Measurements from ENCODE around the gene WDTC1. TPM values are rescaled to one million over a fixed set of nuclear protein-coding genes. Genes with fewer than 3 reads are reported as not detected.

The WDTC1 gene
- polyA plus RNA-seq, 3 donors from 2014 or later: 3.2 to 16.4 (median 5.6) TPM

DNA sequence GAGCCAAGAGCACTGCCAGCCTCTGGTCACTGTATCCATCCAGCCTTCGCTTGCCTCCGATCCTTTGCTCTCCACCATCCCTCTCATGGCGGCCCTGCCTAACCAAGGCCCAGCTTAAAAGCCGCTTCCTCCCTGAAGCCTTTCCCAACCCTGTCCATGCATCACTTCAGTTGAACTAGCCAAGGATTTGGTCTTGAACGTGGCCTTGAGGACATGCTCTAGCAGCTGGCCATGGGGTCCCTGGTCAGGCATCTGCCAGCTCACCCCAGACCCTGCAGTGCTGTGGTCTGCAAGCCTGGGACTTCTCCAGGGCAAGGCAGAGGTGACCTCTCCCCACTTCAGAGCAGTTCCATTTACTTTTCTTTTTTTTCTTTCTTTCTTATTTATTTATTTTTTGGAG lies 102.3 kb downstream of the WDTC1 start:
- Mint-ChIP-seq H3K4me1 (peaks cover 45% of the 10 kb centered on the region in 2 donors), H3K27ac (peak overlapping the region in 1 of 6 donors; percentile 37)
- no peak for DNase-seq

GRCh38 chr1:27338751-27339150 lies 104.3 kb downstream of the WDTC1 start:
- no peak for DNase-seq
- peak overlapping the region in 5 of 6 donors; percentile 61 to 97 (median 74) for H3K27ac Mint-ChIP-seq
- no peaks in the 10 kb centered on the region for H3K9me3 Mint-ChIP-seq
- peaks cover 42 to 45% of the 10 kb centered on the region in 2 donors for H3K4me1 Mint-ChIP-seq
- H3K4me3 Mint-ChIP-seq: peak overlapping the region in 3 of 5 donors; percentile 36 to 50 (median 49)
- H3K36me3 Mint-ChIP-seq: peaks cover 0 to 17% (median 5%) of the 10 kb centered on the region in 3 donors
- H3K27me3 Mint-ChIP-seq (ENCODE audit: low read depth in 3 of 3): peaks cover 5 to 12% (median 11%) of the 10 kb centered on the region in 3 donors

More for the DNA sequence above, 102.3 kb downstream of the WDTC1 start:
- no peaks in the 10 kb centered on the region for H3K9me3 Mint-ChIP-seq
- H3K27me3 Mint-ChIP-seq (ENCODE audit: low read depth in 3 of 3): peaks cover 0 to 5% (median 3%) of the 10 kb centered on the region in 3 donors
- H3K36me3 Mint-ChIP-seq: peaks cover 0 to 25% (median 9%) of the 10 kb centered on the region in 3 donors
- no peak overlapping the region for H3K4me3 Mint-ChIP-seq

- Mint-ChIP-seq H3K4me3 (peak overlapping the region in 3 of 5 donors; percentile 36 to 50 (median 48)), H3K27ac (peak overlapping the region; percentile 67 to 97 (median 80)), H3K4me1 (peaks cover 45 to 48% of the 10 kb centered on the region in 2 donors), H3K27me3 (ENCODE audit: low read depth in 3 of 3) (peaks cover 5 to 12% (median 11%) of the 10 kb centered on the region in 3 donors), H3K36me3 (peaks cover 0 to 15% (median 3%) of the 10 kb centered on the region in 3 donors), H3K9me3 (no peaks in the 10 kb centered on the region)
- no peak for DNase-seq
Measured at GRCh38 chr1:27339213-27339612, 104.8 kb downstream of the WDTC1 start.

DNA sequence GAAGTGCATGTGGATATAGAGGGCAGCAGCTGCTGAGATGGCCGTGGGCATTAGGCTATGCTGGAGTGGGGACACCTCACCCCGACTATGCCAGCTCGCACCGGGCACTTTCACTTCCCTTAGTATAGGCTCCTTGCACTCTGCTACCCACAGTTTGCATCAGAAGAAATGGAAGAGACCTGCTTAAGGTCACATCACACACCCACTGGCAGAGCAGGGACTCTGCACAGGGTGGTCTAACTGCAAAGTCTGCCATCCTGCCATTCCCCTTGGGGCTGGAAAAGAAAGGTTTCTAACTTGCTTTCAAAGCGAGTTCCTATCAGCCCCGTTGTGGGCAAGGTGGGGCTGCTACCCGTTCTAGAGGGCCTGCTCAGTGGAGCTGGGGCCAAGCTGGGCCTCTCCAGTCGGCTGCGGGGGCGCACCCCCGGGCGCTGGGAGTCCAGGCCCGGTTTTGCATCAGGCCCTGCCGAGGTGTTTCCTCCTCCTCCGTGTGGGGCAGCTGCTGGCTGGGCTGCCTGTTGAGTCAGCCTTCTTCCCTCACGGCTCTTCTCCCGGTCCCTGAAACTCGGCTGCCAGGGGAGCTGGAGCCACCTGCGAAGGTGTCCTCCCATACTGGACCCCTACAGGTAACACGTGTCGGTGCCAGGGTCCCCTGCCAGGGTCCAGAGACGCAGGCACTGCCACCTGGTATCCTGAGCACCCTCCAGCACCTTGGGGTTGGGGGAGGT lies 107.3 kb downstream of the WDTC1 start, which contains the start of gene SYTL1:
TSS of gene SYTL1 (plus strand) at position 498 of the 728 bp plus-strand sequence. CDS start 3,313 bp downstream, outside the sequence.
- peaks cover 61 to 66% of the 10 kb centered on the region in 2 donors for H3K4me1 Mint-ChIP-seq
- H3K4me3 Mint-ChIP-seq: peak within 1 kb of the TSS; percentile 96 to 100 (median 96)
- DNase-seq: peak; percentile 77 to 78 (median 78)
- H3K27ac Mint-ChIP-seq: peak within 1 kb of the TSS; percentile 92 to 99 (median 95)
- H3K9me3 Mint-ChIP-seq: no peaks in the 10 kb centered on the region
- H3K36me3 Mint-ChIP-seq: peaks cover 4 to 7% (median 5%) of the 10 kb centered on the region in 3 donors
- H3K27me3 Mint-ChIP-seq (ENCODE audit: low read depth in 3 of 3): peaks cover 5 to 12% (median 11%) of the 10 kb centered on the region in 3 donors

GRCh38 chr1:27342391-27342777 lies 108.0 kb downstream of the WDTC1 start:
- no peaks in the 10 kb centered on the region for H3K9me3 Mint-ChIP-seq
- H3K27me3 Mint-ChIP-seq (ENCODE audit: low read depth in 3 of 3): peaks cover 5 to 12% (median 11%) of the 10 kb centered on the region in 3 donors
- peaks cover 4 to 5% (median 5%) of the 10 kb centered on the region in 3 donors for H3K36me3 Mint-ChIP-seq
- H3K4me3 Mint-ChIP-seq: peak overlapping the region; percentile 96 to 100 (median 96)
- peak overlapping the region; percentile 92 to 99 (median 95) for H3K27ac Mint-ChIP-seq
- peak in 1 of 3 donors; percentile 18 for DNase-seq
- H3K4me1 Mint-ChIP-seq: peaks cover 63 to 72% of the 10 kb centered on the region in 2 donors

GRCh38 chr1:27342778-27343638 lies 108.6 kb downstream of the WDTC1 start:
- H3K27ac Mint-ChIP-seq: peak overlapping the region; percentile 92 to 99 (median 95)
- H3K9me3 Mint-ChIP-seq: no peaks in the 10 kb centered on the region

DNA sequence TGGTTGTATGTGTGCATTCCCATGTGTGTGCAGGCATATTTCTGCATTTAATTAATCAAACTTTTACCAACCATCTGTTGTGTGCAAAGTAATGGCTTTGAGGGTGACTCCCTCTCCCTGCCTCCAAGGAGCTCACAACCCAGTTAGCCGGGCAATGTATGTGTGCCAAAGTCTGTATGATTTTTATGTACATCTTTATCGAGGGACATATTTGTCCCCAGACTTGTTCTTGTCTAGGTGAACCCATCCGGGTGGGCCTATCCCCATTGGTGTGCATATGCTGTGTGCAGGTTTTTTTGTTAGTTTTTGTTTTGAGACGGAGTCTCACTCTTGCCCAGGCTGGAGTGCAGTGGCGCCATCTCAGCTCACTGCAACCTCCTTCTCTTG lies 109.2 kb downstream of the WDTC1 start:
- no peak for DNase-seq
- Mint-ChIP-seq H3K36me3 (peaks cover 4 to 9% (median 5%) of the 10 kb centered on the region in 3 donors), H3K9me3 (no peaks in the 10 kb centered on the region), H3K4me1 (peaks cover 67 to 77% of the 10 kb centered on the region in 2 donors), H3K4me3 (peak overlapping the region; percentile 96 to 100 (median 96)), H3K27me3 (ENCODE audit: low read depth in 3 of 3) (peaks cover 5 to 12% (median 11%) of the 10 kb centered on the region in 3 donors), H3K27ac (peak overlapping the region; percentile 92 to 99 (median 95))

More at GRCh38 chr1:27342778-27343638, 108.6 kb downstream of the WDTC1 start:
- peaks cover 66 to 76% of the 10 kb centered on the region in 2 donors for H3K4me1 Mint-ChIP-seq
- DNase-seq: peak; percentile 85 to 88 (median 87)
- peak overlapping the region; percentile 96 to 100 (median 96) for H3K4me3 Mint-ChIP-seq
- H3K27me3 Mint-ChIP-seq (ENCODE audit: low read depth in 3 of 3): peaks cover 5 to 12% (median 11%) of the 10 kb centered on the region in 3 donors
- peaks cover 4 to 7% (median 5%) of the 10 kb centered on the region in 3 donors for H3K36me3 Mint-ChIP-seq

DNA sequence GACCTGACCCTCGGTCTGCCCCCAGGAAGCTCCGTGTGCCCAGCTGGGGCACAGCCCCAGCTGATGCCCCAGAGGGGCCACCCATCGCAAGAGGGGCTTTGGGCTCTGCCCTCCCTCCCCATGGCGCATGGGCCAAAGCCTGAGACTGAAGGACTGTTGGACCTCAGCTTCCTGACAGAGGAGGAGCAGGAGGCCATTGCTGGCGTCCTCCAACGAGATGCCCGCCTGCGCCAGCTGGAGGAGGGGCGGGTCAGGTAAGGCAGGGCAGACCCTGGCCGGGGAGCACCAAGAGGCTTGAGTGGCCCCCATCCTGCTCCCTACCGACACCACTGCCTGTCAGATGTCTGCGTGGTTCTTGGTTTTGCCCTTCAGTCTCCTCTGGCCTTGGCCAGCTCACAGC lies 110.8 kb downstream of the WDTC1 start:
- peaks cover 2 to 12% (median 11%) of the 10 kb centered on the region in 3 donors for H3K27me3 Mint-ChIP-seq (ENCODE audit: low read depth in 3 of 3)
- no peak for DNase-seq
- H3K27ac Mint-ChIP-seq: peak overlapping the region in 5 of 6 donors; percentile 70 to 92 (median 85)
- H3K36me3 Mint-ChIP-seq: peaks cover 4 to 9% (median 5%) of the 10 kb centered on the region in 3 donors
- H3K9me3 Mint-ChIP-seq: no peaks in the 10 kb centered on the region
- H3K4me3 Mint-ChIP-seq: peak overlapping the region; percentile 74 to 96 (median 82)
- peaks cover 56 to 63% of the 10 kb centered on the region in 2 donors for H3K4me1 Mint-ChIP-seq

- peaks cover 0 to 11% (median 11%) of the 10 kb centered on the region in 3 donors for H3K27me3 Mint-ChIP-seq (ENCODE audit: low read depth in 3 of 3)
- no peaks in the 10 kb centered on the region for H3K9me3 Mint-ChIP-seq
- DNase-seq: no peak
- peaks cover 49 to 54% of the 10 kb centered on the region in 2 donors for H3K4me1 Mint-ChIP-seq
- H3K4me3 Mint-ChIP-seq: peak overlapping the region in 2 of 5 donors; percentile 23 to 67
- H3K27ac Mint-ChIP-seq: peak overlapping the region; percentile 34 to 88 (median 70)
- peaks cover 4 to 9% (median 5%) of the 10 kb centered on the region in 3 donors for H3K36me3 Mint-ChIP-seq
Measured at GRCh38 chr1:27346357-27346756, 111.9 kb downstream of the WDTC1 start.

DNA sequence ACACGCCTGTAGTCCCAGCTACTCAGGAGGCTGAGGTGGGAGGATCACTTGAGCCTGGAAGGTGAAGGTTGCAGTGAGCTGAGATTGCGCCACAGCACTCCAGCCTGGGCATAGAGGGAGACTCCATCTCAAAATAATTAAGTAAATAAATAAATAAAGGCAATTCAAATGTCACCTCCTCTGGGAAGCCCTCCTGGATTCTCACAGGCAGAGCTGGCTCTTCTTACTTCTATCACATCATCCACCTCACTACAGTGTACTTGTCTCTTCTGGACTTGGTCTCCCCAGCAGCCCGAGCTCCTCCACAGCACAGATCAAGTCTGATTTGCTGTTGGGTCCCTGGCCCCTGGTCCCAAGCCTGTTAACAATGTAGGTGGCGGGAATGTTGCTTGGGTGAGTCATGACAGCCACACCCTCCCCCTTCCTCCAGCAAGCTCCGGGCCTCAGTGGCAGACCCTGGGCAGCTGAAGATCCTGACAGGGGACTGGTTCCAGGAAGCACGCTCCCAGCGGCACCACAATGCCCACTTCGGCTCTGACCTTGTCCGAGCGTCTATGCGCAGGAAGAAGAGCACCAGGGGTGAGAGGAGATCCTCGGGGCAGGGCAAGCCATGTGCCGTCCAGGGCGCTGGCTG lies 112.7 kb downstream of the WDTC1 start:
- no peak for DNase-seq
- peaks cover 4 to 9% (median 5%) of the 10 kb centered on the region in 3 donors for H3K36me3 Mint-ChIP-seq
- peaks cover 43 to 47% of the 10 kb centered on the region in 2 donors for H3K4me1 Mint-ChIP-seq
- H3K4me3 Mint-ChIP-seq: no peak overlapping the region
- H3K27ac Mint-ChIP-seq: peak overlapping the region in 4 of 6 donors; percentile 28 to 71 (median 48)
- no peaks in the 10 kb centered on the region for H3K9me3 Mint-ChIP-seq
- peaks cover 0 to 11% (median 9%) of the 10 kb centered on the region in 3 donors for H3K27me3 Mint-ChIP-seq (ENCODE audit: low read depth in 3 of 3)

GRCh38 chr1:27348861-27349783 lies 114.7 kb downstream of the WDTC1 start:
- peak; percentile 35 to 54 (median 51) for DNase-seq
- Mint-ChIP-seq H3K27ac (peak overlapping the region in 3 of 6 donors; percentile 12 to 50 (median 48)), H3K27me3 (ENCODE audit: low read depth in 3 of 3) (peaks cover 0 to 2% (median 0%) of the 10 kb centered on the region in 3 donors), H3K9me3 (no peaks in the 10 kb centered on the region), H3K4me3 (peak overlapping the region; percentile 35 to 64 (median 52)), H3K36me3 (peaks cover 4 to 13% (median 5%) of the 10 kb centered on the region in 3 donors), H3K4me1 (peaks cover 30% of the 10 kb centered on the region in 2 donors)

Data from immature natural killer cell (primary cell).